T-cell (primary cell): ENCODE measurements around the gene BCAS3. TPM values are rescaled to one million over a fixed set of nuclear protein-coding genes. Genes with fewer than 3 reads are reported as not detected.

Source experiments
- ATAC-seq, 4 experiments: fragments of 200-7000 bp in 3 of 4; fragments of 150-1000 bp in 1 of 4; cut with Tn5 transposase; replicated peaks in 1 of 4; 1 replicate in 3 of 4; 2 replicates in 1 of 4; pipeline ENCODE4 v1.10.0; 2021; ENCODE audit warnings: moderate library complexity in 3 of 4, mild to moderate bottlenecking in 2 of 4, moderate number of reproducible peaks in 1 of 4
- CTCF ChIA-PET, 2 donors: fragments of 300-600 bp; sonication (Branson Sonifier 250); formaldehyde crosslinking; loops; one replicate each; lab custom pipeline; 2022; ENCODE audit warnings: antibody characterized with exemption in 2 of 2; lab: Charles Lee
- POLR2A ChIA-PET, 2 donors: fragments of 300-600 bp; sonication (Branson Sonifier 250); formaldehyde crosslinking; loops; one replicate each; lab custom pipeline; 2022; ENCODE audit warnings: antibody characterized with exemption in 2 of 2; lab: Charles Lee
- DNase-seq, 35 experiments: peaks; one replicate each; pipeline versions ENCODE4 v3.0.0 to v3.0.0-alpha.2; 2013 to 2023
- H3K27ac ChIP-seq: one replicate; pipeline ENCODE4 v1.5.1; 2013; ENCODE audit warnings: low read length
- H3K27me3 ChIP-seq, 2 experiments: replicated peaks in 1 of 2; 1 replicate in 1 of 2; 2 replicates in 1 of 2; pipeline versions ENCODE4 v1.6.1 to v1.7.0; 2013; ENCODE audit warnings: low read length in 1 of 2, mixed read lengths in 1 of 2; ENCODE audit not compliant: control insufficient read depth in 2 of 2, insufficient read depth in 2 of 2; ENCODE audit errors: extremely low read depth in 1 of 2
- H3K36me3 ChIP-seq, 2 donors: 1 replicate in 1 of 2; 2 replicates in 1 of 2; pipeline versions ENCODE4 v1.6.1 to v1.7.0; 2013; ENCODE audit warnings: low read length in 1 of 2; ENCODE audit not compliant: control insufficient read depth in 2 of 2, insufficient read depth in 1 of 2; ENCODE audit errors: extremely low read depth in 1 of 2
- H3K4me1 ChIP-seq, 2 experiments: 1 replicate in 1 of 2; 2 replicates in 1 of 2; pipeline versions ENCODE4 v1.6.1 to v1.7.0; 2013; ENCODE audit warnings: low read length in 2 of 2, mixed read lengths in 1 of 2; ENCODE audit not compliant: insufficient read depth in 2 of 2, control insufficient read depth in 1 of 2; ENCODE audit errors: extremely low read depth in 1 of 2
- H3K4me3 ChIP-seq, 2 donors: 1 replicate in 1 of 2; 2 replicates in 1 of 2; pipeline versions ENCODE4 v1.5.1 to v1.7.0; 2013; ENCODE audit warnings: mild to moderate bottlenecking in 2 of 2, low read length in 1 of 2, moderate library complexity in 1 of 2; ENCODE audit not compliant: control insufficient read depth in 1 of 2; ENCODE audit errors: extremely low read depth in 1 of 2
- H3K9me3 ChIP-seq: 2 replicates; pipeline ENCODE4 v1.7.0; 2013
- H3K27ac Mint-ChIP-seq, 2 donors: one replicate each; pipeline ENCODE4 v1.8.0; 2020 to 2021; ENCODE audit warnings: mild to moderate bottlenecking in 2 of 2, mixed read lengths in 2 of 2
- H3K27me3 Mint-ChIP-seq, 2 donors: one replicate each; pipeline ENCODE4 v1.8.0; 2021 to 2022; ENCODE audit warnings: mixed read lengths in 2 of 2
- H3K36me3 Mint-ChIP-seq: one replicate; pipeline ENCODE4 v1.8.0; 2021; ENCODE audit warnings: mixed read lengths
- H3K4me1 Mint-ChIP-seq, 3 donors: one replicate each; pipeline ENCODE4 v1.8.0; 2020 to 2022; ENCODE audit warnings: mixed read lengths in 3 of 3, mild to moderate bottlenecking in 1 of 3
- H3K4me3 Mint-ChIP-seq, 3 donors: one replicate each; pipeline ENCODE4 v1.8.0; 2020 to 2022; ENCODE audit warnings: mild to moderate bottlenecking in 3 of 3, mixed read lengths in 3 of 3, moderate library complexity in 3 of 3
- H3K9me3 Mint-ChIP-seq, 3 donors: one replicate each; pipeline ENCODE4 v1.8.0; 2020 to 2022; ENCODE audit warnings: mixed read lengths in 3 of 3
- WGBS: methylation state at CpG from one replicate; pipeline ENCODE4 v1.1.5; 2013; ENCODE audit warnings: missing lambda C conversion rate; ENCODE audit not compliant: insufficient coverage; 5-methylcytosine and 5-hydroxymethylcytosine counted together
- total RNA-seq, 35 experiments: library from RNA in 6 of 35; stranded (reverse) in 6 of 35; fragments of 120-200 nt in 1 of 35; gene quantifications; one replicate each; pipeline versions ENCODE4 v1.2.1 to v1.2.4 and lab custom pipeline; 2013 to 2026

BCAS3 gene
- total RNA-seq, 5 donors from 2014 or later (not counting 1 experiment from before 2014, with no cell fraction given): 33.8 to 57.8 (median 38.1) TPM

GRCh38 chr17:61388561-61389356, 711.1 kb downstream of the BCAS3 start:
- H3K27ac Mint-ChIP-seq: no peak overlapping the region
- no peaks in the 10 kb centered on the region for H3K9me3 Mint-ChIP-seq
- no peak overlapping the region for H3K4me3 ChIP-seq
- peaks cover 3 to 9% (median 4%) of the 10 kb centered on the region in 3 donors for H3K4me1 Mint-ChIP-seq
- H3K4me1 ChIP-seq: peaks cover 0 to 10% of the 10 kb centered on the region in 2 experiments
- peaks cover 16% of the 10 kb centered on the region for H3K36me3 Mint-ChIP-seq
- no peaks in the 10 kb centered on the region for H3K9me3 ChIP-seq
- CTCF ChIA-PET: no interaction called here
- no peaks in the 10 kb centered on the region for H3K36me3 ChIP-seq
- no peak for ATAC-seq
- H3K27me3 Mint-ChIP-seq: peaks cover 4 to 8% of the 10 kb centered on the region in 2 donors
- 82% methylated on average over 3 of the region's 21 CpGs for WGBS
- DNase-seq: no peak
- peaks cover 0 to 37% of the 10 kb centered on the region in 2 experiments for H3K27me3 ChIP-seq
- POLR2A ChIA-PET: no interaction called here
- no peak overlapping the region for H3K4me3 Mint-ChIP-seq
- H3K27ac ChIP-seq: no peak overlapping the region

GRCh38 chr17:61389670-61390478, 712.2 kb downstream of the BCAS3 start:
- Mint-ChIP-seq H3K4me3 (no peak overlapping the region), H3K27ac (no peak overlapping the region), H3K9me3 (no peaks in the 10 kb centered on the region), H3K27me3 (peaks cover 4 to 13% of the 10 kb centered on the region in 2 donors), H3K4me1 (peaks cover 3 to 9% (median 4%) of the 10 kb centered on the region in 3 donors), H3K36me3 (peaks cover 16% of the 10 kb centered on the region)
- H3K9me3 ChIP-seq: no peaks in the 10 kb centered on the region
- peaks cover 0 to 46% of the 10 kb centered on the region in 2 experiments for H3K27me3 ChIP-seq
- H3K4me1 ChIP-seq: peaks cover 0 to 10% of the 10 kb centered on the region in 2 experiments
- DNase-seq (peak in 15 of 35 experiments; percentile 21 to 63 (median 42)), ATAC-seq (peak in 3 of 4 experiments; percentile 41 to 56 (median 48))
- no peaks in the 10 kb centered on the region for H3K36me3 ChIP-seq
- CTCF ChIA-PET: interaction anchor here (0.6 to 1.3 kb wide), 4 partner anchors 67 to 669 kb away, joined by 3 to 7 read pairs (median 4); no protein-coding TSS in a partner anchor
- H3K27ac ChIP-seq: no peak overlapping the region
- H3K4me3 ChIP-seq: no peak overlapping the region
- WGBS: 30% methylated on average over 16 of the region's 25 CpGs
- POLR2A ChIA-PET: no interaction called here

DNA sequence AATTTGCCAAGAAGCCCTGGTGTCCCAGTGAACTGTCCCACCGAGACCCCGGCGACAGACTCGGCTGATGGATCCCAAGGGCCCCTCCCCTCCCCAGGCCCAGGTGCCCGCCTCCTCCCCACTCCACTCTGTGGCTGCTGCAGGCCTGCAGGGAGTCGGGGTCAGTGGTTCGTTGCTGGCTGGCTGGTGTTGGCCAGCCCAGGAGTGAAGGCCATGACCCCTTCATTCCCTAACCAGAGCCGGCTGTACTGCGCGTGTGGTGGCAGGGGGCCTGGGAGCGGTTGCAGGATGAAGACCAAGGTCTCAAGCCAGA, 712.8 kb downstream of the BCAS3 start:
- POLR2A ChIA-PET: no interaction called here
- 89% methylated on average over 10 of the region's 11 CpGs for WGBS
- ATAC-seq (no peak), DNase-seq (no peak)
- no peaks in the 10 kb centered on the region for H3K36me3 ChIP-seq
- Mint-ChIP-seq H3K4me1 (peaks cover 5 to 13% (median 6%) of the 10 kb centered on the region in 3 donors), H3K4me3 (no peak overlapping the region), H3K27me3 (peaks cover 4 to 18% of the 10 kb centered on the region in 2 donors), H3K9me3 (no peaks in the 10 kb centered on the region), H3K36me3 (peaks cover 13% of the 10 kb centered on the region), H3K27ac (no peak overlapping the region)
- H3K27ac ChIP-seq: no peak overlapping the region
- H3K9me3 ChIP-seq: no peaks in the 10 kb centered on the region
- CTCF ChIA-PET: interaction anchor here (1.0 to 1.3 kb wide), 2 partner anchors 389 to 670 kb away, joined by 4 to 7 read pairs; no protein-coding TSS in a partner anchor
- no peak overlapping the region for H3K4me3 ChIP-seq
- peaks cover 0 to 10% of the 10 kb centered on the region in 2 experiments for H3K4me1 ChIP-seq
- H3K27me3 ChIP-seq: peaks cover 2 to 52% of the 10 kb centered on the region in 2 experiments

- Mint-ChIP-seq H3K36me3 (peaks cover 13% of the 10 kb centered on the region), H3K9me3 (no peaks in the 10 kb centered on the region), H3K4me1 (peaks cover 5 to 13% (median 9%) of the 10 kb centered on the region in 3 donors), H3K4me3 (no peak overlapping the region), H3K27me3 (peaks cover 8 to 23% of the 10 kb centered on the region in 2 donors), H3K27ac (no peak overlapping the region)
- Histone ChIP-seq H3K27me3 (peaks cover 2 to 65% of the 10 kb centered on the region in 2 experiments), H3K36me3 (no peaks in the 10 kb centered on the region), H3K27ac (no peak overlapping the region), H3K4me3 (no peak overlapping the region), H3K9me3 (no peaks in the 10 kb centered on the region), H3K4me1 (peaks cover 0 to 14% of the 10 kb centered on the region in 2 experiments)
- CTCF ChIA-PET: interaction anchor here (0.6 kb wide), 2 partner anchors 177 to 656 kb away, joined by 4 to 8 read pairs; no protein-coding TSS in a partner anchor
- DNase-seq (no peak), ATAC-seq (no peak)
- WGBS: 87% methylated on average over 15 of the region's 19 CpGs
- POLR2A ChIA-PET: interaction anchor here in 1 of 2 donors (0.6 kb wide), 1 partner anchor 377 kb away, joined by 7 read pairs; no protein-coding TSS in a partner anchor
These were observed 714.1 kb downstream of the BCAS3 start for GRCh38 chr17:61391595-61392291.

- ATAC-seq (no peak), DNase-seq (no peak)
- ChIA-PET POLR2A (interaction anchor here in 1 of 2 donors (0.6 kb wide), 1 partner anchor 378 kb away, joined by 7 read pairs; no protein-coding TSS in a partner anchor), CTCF (no interaction called here)
- Histone ChIP-seq H3K4me1 (peaks cover 2 to 20% of the 10 kb centered on the region in 2 experiments), H3K27ac (no peak overlapping the region), H3K4me3 (no peak overlapping the region), H3K36me3 (no peaks in the 10 kb centered on the region), H3K27me3 (peaks cover 3 to 71% of the 10 kb centered on the region in 2 experiments), H3K9me3 (no peaks in the 10 kb centered on the region)
- Mint-ChIP-seq H3K27me3 (peaks cover 8 to 26% of the 10 kb centered on the region in 2 donors), H3K4me1 (peaks cover 8 to 14% (median 11%) of the 10 kb centered on the region in 3 donors), H3K36me3 (peaks cover 13% of the 10 kb centered on the region), H3K27ac (no peak overlapping the region), H3K4me3 (no peak overlapping the region), H3K9me3 (no peaks in the 10 kb centered on the region)
- 89% methylated on average over 3 of the region's 3 CpGs for WGBS
These were observed 715.0 kb downstream of the BCAS3 start for GRCh38 chr17:61392679-61393078.
